Ishikawa (cell line): ENCODE results near the gene SAMHD1.

ENCODE experiments used
- CEBPB ChIP-seq: IDR thresholded peaks from 2 replicates; pipeline ENCODE4 v1.6.1; 2012
- CREB1 ChIP-seq: IDR thresholded peaks from 2 replicates; pipeline ENCODE4 v1.6.1; 2012; ENCODE audit warnings: low read depth
- EGR1 ChIP-seq: IDR thresholded peaks from 2 replicates; pipeline ENCODE4 v1.6.1; 2012
- EP300 ChIP-seq: IDR thresholded peaks from 2 replicates; pipeline ENCODE4 v1.6.1; 2012; ENCODE audit warnings: borderline replicate concordance
- MAX ChIP-seq: IDR thresholded peaks from 2 replicates; pipeline ENCODE4 v1.6.1; 2012
- NFIC ChIP-seq: IDR thresholded peaks from 2 replicates; pipeline ENCODE4 v1.6.1; 2012
- RAD21 ChIP-seq: IDR thresholded peaks from 2 replicates; pipeline ENCODE4 v1.6.1; 2012; ENCODE audit warnings: low read depth
- REST ChIP-seq: IDR thresholded peaks from 2 replicates; pipeline ENCODE4 v1.6.1; 2012; ENCODE audit warnings: low read depth, mild to moderate bottlenecking
- TAF1 ChIP-seq: IDR thresholded peaks from 2 replicates; pipeline ENCODE4 v1.6.1; 2012; ENCODE audit warnings: low read depth, mild to moderate bottlenecking
- TCF12 ChIP-seq: IDR thresholded peaks from 2 replicates; pipeline ENCODE4 v1.6.1; 2012; ENCODE audit warnings: low read depth
- TEAD4 ChIP-seq: IDR thresholded peaks from 2 replicates; pipeline ENCODE4 v1.6.1; 2012
- USF1 ChIP-seq: IDR thresholded peaks from 2 replicates; pipeline ENCODE4 v1.6.1; 2012
- YY1 ChIP-seq: IDR thresholded peaks from 2 replicates; pipeline ENCODE4 v1.6.1; 2012; ENCODE audit warnings: low read depth
- ZBTB7A ChIP-seq: IDR thresholded peaks from 2 replicates; pipeline ENCODE4 v1.6.1; 2012; ENCODE audit warnings: low read depth

GRCh38 chr20:36865076-36865860 is 86.2 kb downstream of the SAMHD1 start:
- TF ChIP-seq MAX (no peak), EP300 (no peak), YY1 (no peak), REST (no peak), RAD21 (no peak), TAF1 (no peak), EGR1 (no peak), CEBPB (no peak), USF1 (no peak), TCF12 (no peak), CREB1 (no peak), NFIC (no peak), TEAD4 (no peak), ZBTB7A (no peak)
